Right cardiac atrium (tissue), 5 donors: ENCODE results near the gene SRPK1. TPM values are rescaled to one million over a fixed set of nuclear protein-coding genes. Genes with fewer than 3 reads are reported as not detected.

Experiments used
- ATAC-seq, 2 donors: fragments of 200-7000 bp; cut with Tn5 transposase; one replicate each; pipeline versions ENCODE4 v1.8.0 to v1.9.1; 2020; ENCODE audit warnings: moderate library complexity in 2 of 2, mild to moderate bottlenecking in 1 of 2
- DNase-seq, 3 donors: peaks; one replicate each; pipeline ENCODE4 v3.0.0-alpha.2; 2020
- H3K27ac ChIP-seq: one replicate; pipeline ENCODE4 v1.5.1; 2013; ENCODE audit warnings: mild to moderate bottlenecking, low read length, control low read depth, moderate library complexity
- H3K27me3 ChIP-seq: one replicate; pipeline ENCODE4 v1.6.1; 2013; ENCODE audit not compliant: control insufficient read depth, insufficient read depth
- H3K4me1 ChIP-seq: one replicate; pipeline ENCODE4 v1.6.1; 2013; ENCODE audit warnings: low read length; ENCODE audit not compliant: control insufficient read depth, insufficient read depth
- H3K4me3 ChIP-seq: one replicate; pipeline ENCODE4 v1.5.1; 2013; ENCODE audit warnings: low read length, control low read depth
- H3K9me3 ChIP-seq: one replicate; pipeline ENCODE4 v1.6.1; 2013; ENCODE audit warnings: low read length; ENCODE audit not compliant: control insufficient read depth
- WGBS: extraction: QIAGEN DNeasy Blood & Tissue Kit; methylation state at CpG from one replicate; pipeline ENCODE4 v1.1.7; 2013; 5-methylcytosine and 5-hydroxymethylcytosine counted together
- intact Hi-C, 4 donors: fragments of 100-400 bp; cut with DNase I; formaldehyde crosslinking; loops; one replicate each; pipeline versions ENCODE4 v1.11.0 to v1.14.0; 2022 to 2023
- long read RNA-seq, 4 donors: library from polyadenylated mRNA; unstranded; transcript quantifications; one replicate each; pipeline ENCODE4 v2.0.0, GENCODE V29; 2020 to 2021
- polyA plus RNA-seq: library from polyadenylated mRNA; stranded (reverse); fragments of 200-250 nt; gene quantifications from one replicate; pipeline ENCODE4 v1.2.3, GENCODE V29; 2013
- total RNA-seq, 4 donors: library from RNA; stranded (reverse); fragmentation: NEBNext Ultra II Directional; extraction: Animal tissue kit (Norgen Biotek cat#: 25700); gene quantifications; one replicate each; pipeline ENCODE4 v1.2.1, GENCODE V29; 2021
- donor health status: healthy with polysubstance abuse.
- donor health status: DM: no; HTN: yes; CAD: no.
- donor health status: DM: no; HTN: no; CAD: no.
- donor health status: DM: no; HTN: yes; CAD: no; lungs with severe emphysema.
- donor health status: DM: yes; HTN: yes; CAD: no.

The SRPK1 gene
- total RNA-seq, result 10 to 100 TPM; 20.1 to 24.0 (median 21.3) TPM
- 7.8 TPM for polyA plus RNA-seq
- long read RNA-seq, donor 1, full-length matches to known transcripts, result 35 of 51 reads
- long read RNA-seq, donor 1, partial matches to known transcripts, result 8 of 51 reads
- long read RNA-seq, donor 1, other reads (novel, unspliced or antisense), result 8 of 51 reads
- long read RNA-seq, donor 2, full-length matches to known transcripts, result 17 of 26 reads
- long read RNA-seq, donor 2, partial matches to known transcripts, result 1 of 26 reads
- long read RNA-seq, donor 2, other reads (novel, unspliced or antisense), result 8 of 26 reads
- long read RNA-seq, donor 3, full-length matches to known transcripts, result 36 of 55 reads
- long read RNA-seq, donor 3, partial matches to known transcripts, result 10 of 55 reads
- long read RNA-seq, donor 3, other reads (novel, unspliced or antisense), result 9 of 55 reads
- long read RNA-seq, donor 4, full-length matches to known transcripts, result 19 of 21 reads
- long read RNA-seq, donor 4, partial matches to known transcripts, result 0 of 21 reads
- long read RNA-seq, donor 4, other reads (novel, unspliced or antisense), result 2 of 21 reads

GRCh38 chr6:35920793-35921732 lies at the start of gene SRPK1:
Gene SRPK1, minus strand, starts transcription at chr6:35921098. Its CDS starts 42 bp downstream, at chr6:35921056.
- DNase-seq, result peak; percentile 88 to 95 (median 95)
- ATAC-seq, result peak; percentile 96 to 97
- no peaks in the 10 kb centered on the region for H3K4me1 ChIP-seq
- H3K9me3 ChIP-seq, result no peaks in the 10 kb centered on the region
- intact Hi-C loops, result no loop called here
- no peaks in the 10 kb centered on the region for H3K27me3 ChIP-seq
- H3K4me3 ChIP-seq, result peak within 1 kb of the TSS; percentile 94
- H3K27ac ChIP-seq, result peak within 1 kb of the TSS; percentile 48
- WGBS, result under 1% methylated on average over 69 of the region's 69 CpGs

GRCh38 chr6:35970181-35970580 lies 49.3 kb upstream of the SRPK1 start:
- Histone ChIP-seq H3K9me3 (no peaks in the 10 kb centered on the region), H3K4me1 (peaks cover 1% of the 10 kb centered on the region), H3K27me3 (no peaks in the 10 kb centered on the region), H3K4me3 (no peak overlapping the region), H3K27ac (no peak overlapping the region)
- ATAC-seq, result no peak
- DNase-seq, result no peak
- WGBS, result 72% methylated on average over 4 of the region's 4 CpGs
- intact Hi-C loops, result no loop called here

GRCh38 chr6:35969646-35970045 lies 48.7 kb upstream of the SRPK1 start:
- Histone ChIP-seq H3K4me3 (no peak overlapping the region), H3K4me1 (peaks cover 1% of the 10 kb centered on the region), H3K9me3 (no peaks in the 10 kb centered on the region), H3K27me3 (no peaks in the 10 kb centered on the region), H3K27ac (no peak overlapping the region)
- ATAC-seq (no peak), DNase-seq (no peak)
- intact Hi-C loops, result no loop called here

- DNase-seq (no peak), ATAC-seq (no peak)
- intact Hi-C loops, result no loop called here
- Histone ChIP-seq H3K27me3 (no peaks in the 10 kb centered on the region), H3K9me3 (no peaks in the 10 kb centered on the region), H3K27ac (no peak overlapping the region), H3K4me3 (no peak overlapping the region), H3K4me1 (no peaks in the 10 kb centered on the region)
- WGBS, result 89% methylated on average over 4 of the region's 4 CpGs
Measured at GRCh38 chr6:35968821-35969220, 47.9 kb upstream of the SRPK1 start.

DNA sequence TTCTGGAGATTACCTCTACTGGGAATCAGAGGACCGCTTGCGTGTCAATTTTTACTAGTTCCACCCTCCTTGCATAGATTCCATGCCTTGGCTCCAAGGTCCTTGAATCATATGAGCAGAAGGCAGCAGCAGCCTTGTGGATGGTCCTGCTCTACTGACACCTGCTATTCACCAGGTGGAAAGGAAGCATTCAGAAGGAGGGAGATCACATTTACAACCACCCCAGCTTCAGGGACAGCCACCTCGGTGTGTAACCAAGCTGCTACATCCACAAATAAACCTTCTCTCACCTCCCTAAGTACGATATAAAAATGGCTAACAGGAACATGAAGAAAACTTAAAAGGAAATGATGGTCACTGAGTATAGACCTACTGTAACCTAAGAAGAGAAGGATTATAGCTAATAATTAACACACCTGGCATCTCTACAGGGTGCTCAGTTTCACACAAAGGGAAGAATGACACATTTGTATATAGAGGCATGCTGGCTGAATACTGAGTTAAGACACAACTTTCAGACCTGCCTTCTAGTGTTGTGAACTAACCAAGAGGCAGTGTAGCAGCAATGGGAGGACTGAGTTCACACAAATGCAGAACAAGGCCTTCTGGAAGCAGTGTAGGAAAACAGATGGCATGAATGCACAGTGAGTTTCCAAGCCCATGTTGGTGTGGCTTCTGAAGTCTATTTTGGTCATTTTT lies 46.3 kb upstream of the SRPK1 start:
- no peak for DNase-seq
- H3K9me3 ChIP-seq, result no peaks in the 10 kb centered on the region
- H3K4me1 ChIP-seq, result no peaks in the 10 kb centered on the region
- no peak for ATAC-seq
- H3K4me3 ChIP-seq, result no peak overlapping the region
- intact Hi-C loops, result no loop called here
- no peak overlapping the region for H3K27ac ChIP-seq
- H3K27me3 ChIP-seq, result no peaks in the 10 kb centered on the region
- WGBS, result 87% methylated on average over 4 of the region's 4 CpGs

DNA sequence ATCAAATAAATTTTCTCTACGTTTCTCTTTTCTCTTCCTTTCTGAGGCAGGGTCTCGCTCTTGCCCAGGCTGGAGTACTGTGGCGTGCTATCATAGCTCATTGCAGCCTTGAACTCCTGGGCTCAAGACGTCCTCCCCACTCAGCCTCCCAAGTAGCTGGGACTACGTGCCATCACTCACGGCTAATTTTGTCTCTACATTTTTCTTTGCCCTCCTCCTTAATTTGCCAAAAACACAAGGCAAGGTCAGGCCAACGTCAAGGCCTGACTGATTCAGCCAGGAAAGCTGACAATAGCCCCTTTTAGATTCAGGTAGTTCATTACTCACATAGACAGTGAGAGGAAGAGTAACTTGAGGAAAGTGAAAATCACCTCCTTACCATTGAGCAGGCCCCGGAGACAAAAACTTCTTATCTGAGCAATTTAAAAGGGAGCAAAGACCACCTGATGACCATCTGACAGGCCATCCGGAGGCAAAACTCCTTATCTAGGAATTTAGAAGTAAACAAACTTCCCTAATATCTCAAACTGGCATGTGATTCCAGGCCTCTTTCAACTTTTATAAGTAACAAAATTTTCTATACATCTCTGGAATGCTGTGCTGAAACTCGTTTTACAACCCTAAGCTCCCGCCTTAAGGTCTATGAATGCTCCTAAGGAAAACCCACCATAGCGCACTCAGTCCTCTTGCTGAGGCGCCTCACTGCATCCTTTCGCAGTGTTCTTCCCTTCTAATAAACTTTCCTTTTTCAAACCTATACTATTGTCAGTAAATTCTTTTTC lies 42.1 kb upstream of the SRPK1 start:
- no peaks in the 10 kb centered on the region for H3K4me1 ChIP-seq
- 73% methylated on average over 14 of the region's 14 CpGs for WGBS
- DNase-seq, result no peak
- no peak overlapping the region for H3K4me3 ChIP-seq
- H3K27ac ChIP-seq, result no peak overlapping the region
- H3K9me3 ChIP-seq, result no peaks in the 10 kb centered on the region
- intact Hi-C loops, result no loop called here
- ATAC-seq, result no peak
- no peaks in the 10 kb centered on the region for H3K27me3 ChIP-seq

DNA sequence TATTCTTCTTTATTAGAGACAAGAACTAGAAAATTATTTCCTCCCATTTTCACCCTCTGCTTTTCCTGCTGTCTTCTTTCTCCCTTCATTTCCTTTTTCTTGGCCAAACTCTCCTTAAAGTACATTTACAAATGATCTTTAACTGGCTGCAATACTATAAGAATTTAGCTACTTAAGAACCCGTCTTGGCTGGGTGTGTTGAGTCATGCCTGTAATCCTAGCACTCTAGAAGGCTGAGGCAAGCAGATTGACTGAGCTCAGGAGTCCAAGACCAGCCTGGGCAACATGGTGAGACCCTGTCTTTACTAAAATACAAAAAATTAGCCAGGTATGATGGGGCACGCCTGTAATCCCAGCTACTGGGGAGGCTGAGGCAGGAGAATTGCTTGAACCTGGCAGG lies 39.3 kb upstream of the SRPK1 start:
- WGBS, result 73% methylated on average over 2 of the region's 2 CpGs
- H3K27me3 ChIP-seq, result no peaks in the 10 kb centered on the region
- intact Hi-C loops, result no loop called here
- no peaks in the 10 kb centered on the region for H3K9me3 ChIP-seq
- no peak for ATAC-seq
- H3K4me1 ChIP-seq, result no peaks in the 10 kb centered on the region
- no peak overlapping the region for H3K27ac ChIP-seq
- DNase-seq, result no peak
- H3K4me3 ChIP-seq, result no peak overlapping the region

DNA sequence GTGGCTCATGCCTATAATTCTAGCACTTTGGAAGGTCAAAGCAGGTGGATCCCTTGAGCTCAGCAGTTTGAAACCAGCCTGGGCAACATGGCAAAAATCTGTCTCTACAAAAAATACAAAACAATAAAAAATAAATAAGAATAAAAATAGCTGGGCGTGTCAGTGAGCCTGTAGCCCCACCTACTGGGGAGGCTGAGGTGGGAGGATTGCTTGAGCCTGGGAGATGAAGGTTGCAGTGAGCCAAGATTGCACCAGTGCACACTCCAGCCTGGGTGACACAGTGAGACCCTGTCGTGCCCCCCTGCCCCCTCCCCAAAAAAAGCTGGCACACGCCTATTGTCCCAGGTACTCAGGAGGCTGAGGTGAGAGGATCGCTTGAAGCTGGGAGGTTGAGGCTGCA lies 35.1 kb upstream of the SRPK1 start:
- no peaks in the 10 kb centered on the region for H3K4me1 ChIP-seq
- no peak overlapping the region for H3K4me3 ChIP-seq
- 86% methylated on average over 4 of the region's 4 CpGs for WGBS
- ATAC-seq (no peak), DNase-seq (no peak)
- H3K27ac ChIP-seq, result no peak overlapping the region
- intact Hi-C loops, result no loop called here
- no peaks in the 10 kb centered on the region for H3K27me3 ChIP-seq
- no peaks in the 10 kb centered on the region for H3K9me3 ChIP-seq

- Histone ChIP-seq H3K27ac (no peak overlapping the region), H3K9me3 (no peaks in the 10 kb centered on the region), H3K27me3 (no peaks in the 10 kb centered on the region), H3K4me1 (no peaks in the 10 kb centered on the region), H3K4me3 (no peak overlapping the region)
- no peak for DNase-seq
- intact Hi-C loops, result no loop called here
- WGBS, result 84% methylated on average over 5 of the region's 5 CpGs
- ATAC-seq, result no peak
Measured at GRCh38 chr6:35955521-35955920, 34.6 kb upstream of the SRPK1 start.

DNA sequence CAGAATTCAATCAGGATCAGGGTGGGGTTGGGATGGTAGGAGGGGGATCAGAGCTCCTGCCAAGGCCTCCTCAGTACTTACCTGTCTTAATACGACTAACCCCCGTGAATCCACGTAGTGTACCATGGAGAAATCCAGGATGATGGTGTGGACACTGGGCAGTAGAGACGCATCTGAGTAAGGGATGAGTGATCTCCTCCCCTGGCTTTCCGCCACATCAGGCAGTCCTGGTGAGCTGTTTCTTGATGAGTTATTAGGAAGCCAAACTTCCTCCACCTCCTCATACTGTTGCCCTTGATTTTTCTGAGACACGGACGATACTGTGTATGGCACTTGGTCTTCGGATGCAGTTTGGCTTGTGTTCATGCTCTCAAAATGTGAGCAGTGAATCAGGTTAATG lies 34.2 kb upstream of the SRPK1 start:
- ATAC-seq (no peak), DNase-seq (no peak)
- WGBS, result 94% methylated on average over 8 of the region's 8 CpGs
- no peaks in the 10 kb centered on the region for H3K4me1 ChIP-seq
- H3K27me3 ChIP-seq, result no peaks in the 10 kb centered on the region
- H3K27ac ChIP-seq, result no peak overlapping the region
- intact Hi-C loops, result no loop called here
- no peaks in the 10 kb centered on the region for H3K9me3 ChIP-seq
- H3K4me3 ChIP-seq, result no peak overlapping the region
